H9 (cell line): ENCODE results near the gene MYO1D. TPM values are rescaled to one million over a fixed set of nuclear protein-coding genes. Genes with fewer than 3 reads are reported as not detected.

Source experiments
- DNase-seq: peaks from one replicate; pipeline ENCODE4 v3.0.0-alpha.2; 2017
- H2AFZ ChIP-seq: one replicate; pipeline ENCODE4 v1.6.1; 2013; ENCODE audit warnings: mild to moderate bottlenecking, low read length, control low read depth, moderate library complexity
- H2AK5ac ChIP-seq: 2 replicates; pipeline ENCODE4 v1.6.1; 2013; ENCODE audit warnings: low read length, control low read depth, mixed read lengths; ENCODE audit not compliant: insufficient read length
- H2BK120ac ChIP-seq: one replicate; pipeline ENCODE4 v1.6.1; 2013; ENCODE audit warnings: low read depth, mild to moderate bottlenecking, low read length, control low read depth, inconsistent platforms; ENCODE audit not compliant: poor library complexity, severe bottlenecking
- H2BK12ac ChIP-seq: 2 replicates; pipeline ENCODE4 v1.6.1; 2013; ENCODE audit warnings: low read length, control low read depth, mixed read lengths, low read depth; ENCODE audit not compliant: insufficient read length
- H2BK15ac ChIP-seq: 2 replicates; pipeline ENCODE4 v1.6.1; 2013; ENCODE audit warnings: low read depth, low read length, control low read depth
- H2BK20ac ChIP-seq: one replicate; pipeline ENCODE4 v1.6.1; 2013; ENCODE audit warnings: low read depth, mild to moderate bottlenecking, low read length, control low read depth, inconsistent platforms; ENCODE audit not compliant: poor library complexity, severe bottlenecking
- H2BK5ac ChIP-seq: 2 replicates; pipeline ENCODE4 v1.6.1; 2013; ENCODE audit warnings: low read length, control low read depth, mixed read lengths; ENCODE audit not compliant: insufficient read length
- H3K14ac ChIP-seq: 2 replicates; pipeline ENCODE4 v1.6.1; 2013; ENCODE audit warnings: low read length, control low read depth; ENCODE audit not compliant: insufficient read depth
- H3K18ac ChIP-seq: 2 replicates; pipeline ENCODE4 v1.6.1; 2013; ENCODE audit warnings: low read depth, mild to moderate bottlenecking, mixed read lengths, low read length, control low read depth; ENCODE audit not compliant: insufficient read length
- H3K23ac ChIP-seq: 2 replicates; pipeline ENCODE4 v1.6.1; 2013; ENCODE audit warnings: low read length, control low read depth, mixed read lengths, low read depth; ENCODE audit not compliant: insufficient read length
- H3K23me2 ChIP-seq: 2 replicates; pipeline ENCODE4 v1.6.1; 2013; ENCODE audit warnings: low read depth, mild to moderate bottlenecking, mixed read lengths, low read length, control low read depth; ENCODE audit not compliant: insufficient read length, poor library complexity, severe bottlenecking
- H3K27ac ChIP-seq: 2 replicates; pipeline ENCODE4 v1.5.1; 2013; ENCODE audit warnings: low read length, control low read depth, mixed read lengths, low read depth; ENCODE audit not compliant: insufficient read length
- H3K27me3 ChIP-seq: 2 replicates; pipeline ENCODE4 v1.6.1; 2013; ENCODE audit warnings: low read length, control low read depth, inconsistent platforms; ENCODE audit not compliant: insufficient read depth
- H3K4ac ChIP-seq: 2 replicates; pipeline ENCODE4 v1.6.1; 2013; ENCODE audit warnings: low read depth, mild to moderate bottlenecking, control low read depth, inconsistent platforms, low read length, moderate library complexity
- H3K4me1 ChIP-seq: 2 replicates; pipeline ENCODE4 v1.6.1; 2013; ENCODE audit warnings: low read length, control low read depth, inconsistent platforms; ENCODE audit not compliant: insufficient read depth
- H3K4me2 ChIP-seq: 2 replicates; pipeline ENCODE4 v1.6.1; 2013; ENCODE audit warnings: low read length, control low read depth, mixed read lengths; ENCODE audit not compliant: insufficient read length, insufficient read depth
- H3K56ac ChIP-seq: 2 replicates; pipeline ENCODE4 v1.6.1; 2013; ENCODE audit warnings: low read depth, mild to moderate bottlenecking, mixed read lengths, low read length, control low read depth; ENCODE audit not compliant: insufficient read length
- H3K79me1 ChIP-seq: 2 replicates; pipeline ENCODE4 v1.6.1; 2013; ENCODE audit warnings: low read depth, mild to moderate bottlenecking, moderate library complexity, low read length, control low read depth, inconsistent platforms; ENCODE audit not compliant: insufficient read depth, poor library complexity, severe bottlenecking
- H3K79me2 ChIP-seq: 2 replicates; pipeline ENCODE4 v1.6.1; 2013; ENCODE audit warnings: low read length, control low read depth, inconsistent platforms; ENCODE audit not compliant: insufficient read depth
- H3K9ac ChIP-seq: 2 replicates; pipeline ENCODE4 v1.6.1; 2013; ENCODE audit warnings: low read length, control low read depth, mixed read lengths; ENCODE audit not compliant: insufficient read length; ENCODE audit errors: extremely low read depth
- H3K9me3 ChIP-seq: one replicate; pipeline ENCODE4 v1.6.1; 2013; ENCODE audit warnings: low read depth, low read length, inconsistent platforms; ENCODE audit not compliant: control insufficient read depth
- H3T11ph ChIP-seq: one replicate; pipeline ENCODE4 v1.6.1; 2013; ENCODE audit warnings: mild to moderate bottlenecking, low read length, control low read depth, inconsistent platforms
- H4K20me1 ChIP-seq: one replicate; pipeline ENCODE4 v1.6.1; 2013; ENCODE audit not compliant: control insufficient read depth, insufficient read length, insufficient read depth
- H4K5ac ChIP-seq: 2 replicates; pipeline ENCODE4 v1.6.1; 2013; ENCODE audit warnings: low read depth, mild to moderate bottlenecking, mixed read lengths, low read length, control low read depth; ENCODE audit not compliant: insufficient read length
- H4K8ac ChIP-seq: replicated peaks from 2 replicates; pipeline ENCODE4 v1.6.1; 2013; ENCODE audit warnings: low read length, control low read depth, mixed read lengths, low read depth; ENCODE audit not compliant: insufficient read length
- H4K91ac ChIP-seq: 2 replicates; pipeline ENCODE4 v1.6.1; 2013; ENCODE audit warnings: low read depth, mild to moderate bottlenecking, moderate library complexity, mixed read lengths, low read length, control low read depth; ENCODE audit not compliant: insufficient read length
- H3K27ac Mint-ChIP-seq, 3 experiments: 2 replicates in 2 of 3; 3 replicates in 1 of 3; pipeline ENCODE4 v1.8.0; 2020 to 2021; ENCODE audit warnings: mixed read lengths in 3 of 3, mild to moderate bottlenecking in 1 of 3, moderate library complexity in 1 of 3
- H3K27me3 Mint-ChIP-seq: 2 replicates; pipeline ENCODE4 v1.8.0; 2021; ENCODE audit warnings: low read depth, mild to moderate bottlenecking, moderate library complexity, mixed read lengths
- H3K36me3 Mint-ChIP-seq, 3 experiments: 2 replicates in 2 of 3; 3 replicates in 1 of 3; pipeline ENCODE4 v1.8.0; 2020 to 2021; ENCODE audit warnings: low read depth in 3 of 3, mixed read lengths in 3 of 3; ENCODE audit not compliant: insufficient read depth in 1 of 3
- H3K4me1 Mint-ChIP-seq, 2 experiments: 2 replicates each; pipeline ENCODE4 v1.8.0; 2020; ENCODE audit warnings: mixed read lengths in 2 of 2
- H3K4me3 Mint-ChIP-seq, 2 experiments: 2 replicates in 1 of 2; 3 replicates in 1 of 2; pipeline ENCODE4 v1.8.0; 2020 to 2021; ENCODE audit warnings: mild to moderate bottlenecking in 2 of 2, mixed read lengths in 2 of 2, moderate library complexity in 1 of 2
- H3K9me3 Mint-ChIP-seq, 2 experiments: 2 replicates in 1 of 2; 3 replicates in 1 of 2; pipeline ENCODE4 v1.8.0; 2020; ENCODE audit warnings: mild to moderate bottlenecking in 2 of 2, mixed read lengths in 2 of 2, moderate library complexity in 1 of 2
- total RNA-seq: library from RNA; stranded (reverse); gene quantifications from 2 replicates; pipeline ENCODE4 v1.2.1, GENCODE V29; 2021
- TF ChIP-seq, protein P1 (sequence below): fragments of 200-600 bp; sonication (generic); conservative IDR thresholded peaks from 3 replicates; pipeline ENCODE4 v1.8.0; 2021; ENCODE audit warnings: antibody characterized with exemption, mild to moderate bottlenecking

Gene MYO1D
- total RNA-seq, 1 experiment from 2014 or later: 19.0 TPM

DNA sequence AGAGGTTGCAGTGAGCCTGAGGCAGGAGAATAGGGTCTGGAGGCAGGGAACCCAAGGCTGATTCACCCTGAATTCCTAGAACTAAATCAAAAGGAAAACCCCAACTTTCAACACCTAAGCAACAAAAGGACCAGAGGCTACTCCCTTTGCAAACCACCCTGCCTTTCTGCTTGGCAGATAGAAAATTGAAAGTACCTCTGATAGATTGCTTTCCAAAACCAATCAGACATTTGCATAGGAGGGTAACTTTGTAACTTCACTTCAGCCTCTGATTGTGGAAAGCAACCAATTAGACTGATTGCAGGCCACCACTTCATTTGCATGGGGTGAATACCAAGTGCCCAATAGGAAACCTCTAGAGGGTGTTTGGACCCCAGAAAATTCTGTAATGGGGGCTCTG is 40.2 kb upstream of the MYO1D start:
- Mint-ChIP-seq H3K9me3 (peaks cover 0 to 8% of the 10 kb centered on the region in 2 experiments; a peak in 3 of 5 replicates), H3K4me3 (no peak overlapping the region), H3K4me1 (peaks cover 21% of the 10 kb centered on the region in 2 experiments), H3K36me3 (peaks cover 0 to 3% (median 0%) of the 10 kb centered on the region in 3 experiments; a peak in 3 of 7 replicates), H3K27me3 (no peaks in the 10 kb centered on the region; the same call in 1 of the 2 replicates), H3K27ac (no peak overlapping the region)
- Histone ChIP-seq H4K20me1 (no peaks in the 10 kb centered on the region), H3K79me1 (no peaks in the 10 kb centered on the region), H3K23me2 (no peaks in the 10 kb centered on the region), H3K4ac (no peak overlapping the region), H3K27ac (no peak overlapping the region), H3K23ac (no peak overlapping the region), H3K56ac (no peak overlapping the region), H3K4me1 (peaks cover 4% of the 10 kb centered on the region; the same call in 1 of the 2 replicates), H2BK12ac (no peak overlapping the region), H4K8ac (no peak overlapping the region), H3K4me2 (no peak overlapping the region), H3K9me3 (no peaks in the 10 kb centered on the region), H2AK5ac (no peak overlapping the region), H2BK120ac (no peak overlapping the region), H2AFZ (no peak overlapping the region), H3K9ac (no peak overlapping the region), H2BK20ac (no peak overlapping the region), H3K14ac (no peak overlapping the region), H3K79me2 (no peaks in the 10 kb centered on the region), H4K5ac (no peak overlapping the region), H3K27me3 (no peaks in the 10 kb centered on the region), H3K18ac (no peak overlapping the region), H3T11ph (no peak overlapping the region), H4K91ac (no peak overlapping the region), H2BK5ac (no peak overlapping the region), H2BK15ac (no peak overlapping the region)
- no peak for DNase-seq
- TF ChIP-seq, protein P1, sequence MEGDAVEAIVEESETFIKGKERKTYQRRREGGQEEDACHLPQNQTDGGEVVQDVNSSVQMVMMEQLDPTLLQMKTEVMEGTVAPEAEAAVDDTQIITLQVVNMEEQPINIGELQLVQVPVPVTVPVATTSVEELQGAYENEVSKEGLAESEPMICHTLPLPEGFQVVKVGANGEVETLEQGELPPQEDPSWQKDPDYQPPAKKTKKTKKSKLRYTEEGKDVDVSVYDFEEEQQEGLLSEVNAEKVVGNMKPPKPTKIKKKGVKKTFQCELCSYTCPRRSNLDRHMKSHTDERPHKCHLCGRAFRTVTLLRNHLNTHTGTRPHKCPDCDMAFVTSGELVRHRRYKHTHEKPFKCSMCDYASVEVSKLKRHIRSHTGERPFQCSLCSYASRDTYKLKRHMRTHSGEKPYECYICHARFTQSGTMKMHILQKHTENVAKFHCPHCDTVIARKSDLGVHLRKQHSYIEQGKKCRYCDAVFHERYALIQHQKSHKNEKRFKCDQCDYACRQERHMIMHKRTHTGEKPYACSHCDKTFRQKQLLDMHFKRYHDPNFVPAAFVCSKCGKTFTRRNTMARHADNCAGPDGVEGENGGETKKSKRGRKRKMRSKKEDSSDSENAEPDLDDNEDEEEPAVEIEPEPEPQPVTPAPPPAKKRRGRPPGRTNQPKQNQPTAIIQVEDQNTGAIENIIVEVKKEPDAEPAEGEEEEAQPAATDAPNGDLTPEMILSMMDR: no peak
